Thoracic aorta (tissue), 2 donors: ENCODE measurements around the gene CFI. TPM values are rescaled to one million over a fixed set of nuclear protein-coding genes. Genes with fewer than 3 reads are reported as not detected.

Experiments
- ATAC-seq: fragments of 150-250 bp; one replicate; pipeline ENCODE4 v1.8.0; 2017; ENCODE audit warnings: low read depth; ENCODE audit not compliant: insufficient number of reproducible peaks, low FRiP score
- DNase-seq: peaks from one replicate; pipeline ENCODE4 v3.0.0-alpha.2; 2020; ENCODE audit warnings: low spot score
- H3K27ac ChIP-seq, 2 donors: fragments of 200-600 bp; sonication (generic); 1 replicate in 1 of 2; 2 replicates in 1 of 2; pipeline ENCODE4 v1.5.1; 2016; ENCODE audit warnings: mild to moderate bottlenecking in 2 of 2, moderate library complexity in 2 of 2
- H3K27me3 ChIP-seq: fragments of 200-600 bp; sonication (generic); replicated peaks from 2 replicates; pipeline ENCODE4 v1.6.0; 2016; ENCODE audit warnings: mild to moderate bottlenecking; ENCODE audit not compliant: insufficient read depth
- H3K36me3 ChIP-seq: fragments of 200-600 bp; sonication (generic); one replicate; pipeline ENCODE4 v1.5.1; 2016
- H3K4me1 ChIP-seq, 2 donors: fragments of 200-600 bp; sonication (generic); 1 replicate in 1 of 2; 2 replicates in 1 of 2; pipeline versions ENCODE4 v1.5.1 to v1.6.0; 2016; ENCODE audit warnings: low read depth in 2 of 2, mild to moderate bottlenecking in 1 of 2; ENCODE audit not compliant: control insufficient read depth in 1 of 2
- H3K4me3 ChIP-seq: fragments of 200-600 bp; sonication (generic); 2 replicates; pipeline ENCODE4 v1.5.1; 2016; ENCODE audit warnings: mild to moderate bottlenecking
- H3K9me3 ChIP-seq: fragments of 200-600 bp; sonication (generic); 2 replicates; pipeline ENCODE4 v1.5.1; 2016
- CTCF ChIP-seq: fragments of 200-600 bp; sonication (generic); IDR thresholded peaks from one replicate; pipeline ENCODE4 v1.5.1; 2019; ENCODE audit warnings: antibody characterized with exemption
- total RNA-seq, 2 donors: library from RNA; depleted of rRNA; stranded (reverse); fragments of >200 nt; gene quantifications; one replicate each; pipeline versions ENCODE4 v1.1.0 to v1.2.3, GENCODE V29; 2016

Gene CFI
- total RNA-seq, 2 donors from 2014 or later: 2.2 to 20.5 TPM

GRCh38 chr4:109836985-109837384 lies 35.2 kb upstream of the CFI start:
- H3K27me3 ChIP-seq: no peaks in the 10 kb centered on the region
- no peak for TF ChIP-seq CTCF
- H3K27ac ChIP-seq: no peak overlapping the region
- no peak overlapping the region for H3K4me3 ChIP-seq
- H3K9me3 ChIP-seq: no peaks in the 10 kb centered on the region
- no peak for DNase-seq
- no peaks in the 10 kb centered on the region for H3K36me3 ChIP-seq
- ATAC-seq: no peak
- H3K4me1 ChIP-seq: no peaks in the 10 kb centered on the region

GRCh38 chr4:109833756-109834155 lies 32.0 kb upstream of the CFI start:
- Histone ChIP-seq H3K9me3 (no peaks in the 10 kb centered on the region), H3K36me3 (no peaks in the 10 kb centered on the region), H3K27ac (no peak overlapping the region), H3K4me1 (no peaks in the 10 kb centered on the region), H3K27me3 (no peaks in the 10 kb centered on the region), H3K4me3 (no peak overlapping the region)
- DNase-seq (no peak), ATAC-seq (no peak)
- no peak for TF ChIP-seq CTCF

GRCh38 chr4:109827672-109828071 lies 25.9 kb upstream of the CFI start, which contains the start of gene RRH:
TSS of gene RRH (plus strand) at chr4:109827972. CDS start at chr4:109828028, 56 bp downstream.
- H3K4me1 ChIP-seq: no peaks in the 10 kb centered on the region
- ATAC-seq: no peak
- DNase-seq: no peak
- no peak within 1 kb of the TSS for H3K4me3 ChIP-seq
- no peaks in the 10 kb centered on the region for H3K9me3 ChIP-seq
- H3K36me3 ChIP-seq: no peaks in the 10 kb centered on the region
- no peak for TF ChIP-seq CTCF
- no peak within 1 kb of the TSS for H3K27ac ChIP-seq
- H3K27me3 ChIP-seq: no peaks in the 10 kb centered on the region

- H3K36me3 ChIP-seq: no peaks in the 10 kb centered on the region
- H3K27me3 ChIP-seq: no peaks in the 10 kb centered on the region
- H3K9me3 ChIP-seq: no peaks in the 10 kb centered on the region
- ATAC-seq (no peak), DNase-seq (no peak)
- H3K4me1 ChIP-seq: no peaks in the 10 kb centered on the region
- TF ChIP-seq CTCF: peak; percentile 51
- no peak overlapping the region for H3K4me3 ChIP-seq
- no peak overlapping the region for H3K27ac ChIP-seq
Measured at GRCh38 chr4:109826719-109827118, 24.9 kb upstream of the CFI start.

GRCh38 chr4:109821185-109821584 lies 19.4 kb upstream of the CFI start:
- ATAC-seq (no peak), DNase-seq (no peak)
- TF ChIP-seq CTCF: no peak
- H3K27me3 ChIP-seq: no peaks in the 10 kb centered on the region
- no peaks in the 10 kb centered on the region for H3K36me3 ChIP-seq
- no peak overlapping the region for H3K4me3 ChIP-seq
- peaks cover 8 to 9% of the 10 kb centered on the region in 2 donors for H3K4me1 ChIP-seq
- H3K27ac ChIP-seq: no peak overlapping the region
- no peaks in the 10 kb centered on the region for H3K9me3 ChIP-seq
